Measurements from ENCODE around the gene ALG12. TPM values are rescaled to one million over a fixed set of nuclear protein-coding genes. Genes with fewer than 3 reads are reported as not detected.

ALG12 gene
- total and polyA plus RNA-seq, 9 donors: 3.5 to 19.2 (median 13.7) TPM

GRCh38 chr22:49858827-49859226, 59.4 kb downstream of the ALG12 start:
- no peaks in the 10 kb centered on the region for H3K9me3 ChIP-seq
- no peak for DNase-seq
- TF ChIP-seq CTCF (IDR thresholded peaks at IDR 0.05) (no peak), EP300 (IDR thresholded peaks at IDR 0.05) (no peak), POLR2A (IDR thresholded peaks at IDR 0.05) (no peak)
- 80 to 83% (median 83%) methylated on average over 14 of the region's 14 CpGs for WGBS, 3 donors
- H3K4me3 ChIP-seq: no peak overlapping the region
- no peak overlapping the region for H3K27ac ChIP-seq
- H3K36me3 ChIP-seq: no peaks in the 10 kb centered on the region
- no peaks in the 10 kb centered on the region for H3K27me3 ChIP-seq
- intact Hi-C loops (cut with DNase I): no loop called here
- peaks cover 12% of the 10 kb centered on the region for H3K4me1 ChIP-seq (ENCODE audit: insufficient read depth)

- Histone ChIP-seq H3K9me3 (no peaks in the 10 kb centered on the region), H3K4me1 (ENCODE audit: insufficient read depth) (peaks cover 14% of the 10 kb centered on the region), H3K27ac (no peak overlapping the region), H3K36me3 (no peaks in the 10 kb centered on the region), H3K27me3 (no peaks in the 10 kb centered on the region), H3K4me3 (no peak overlapping the region)
- no peak for DNase-seq
- TF ChIP-seq EP300 (IDR thresholded peaks at IDR 0.05) (no peak), POLR2A (IDR thresholded peaks at IDR 0.05) (no peak), CTCF (IDR thresholded peaks at IDR 0.05) (no peak)
- 64 to 84% (median 79%) methylated on average over 27 to 31 of the region's 31 CpGs for WGBS, 3 donors
- intact Hi-C loops (cut with DNase I): no loop called here
These were observed 61.2 kb downstream of the ALG12 start for GRCh38 chr22:49856766-49857618.

GRCh38 chr22:49856343-49856742, 61.9 kb downstream of the ALG12 start:
- 28 to 69% (median 59%) methylated on average over 15 to 18 of the region's 23 CpGs for WGBS, 3 donors
- no peak for TF ChIP-seq EP300 (IDR thresholded peaks at IDR 0.05)

GRCh38 chr22:49855251-49855911, 62.9 kb downstream of the ALG12 start:
- no peak overlapping the region for H3K27ac ChIP-seq
- WGBS, 3 donors: 42 to 47% (median 46%) methylated on average over 9 of the region's 9 CpGs
- TF ChIP-seq EP300 (IDR thresholded peaks at IDR 0.05) (no peak), CTCF (IDR thresholded peaks at IDR 0.05) (no peak), POLR2A (IDR thresholded peaks at IDR 0.05) (no peak)
- intact Hi-C loops (cut with DNase I): no loop called here
- H3K36me3 ChIP-seq: no peaks in the 10 kb centered on the region
- no peaks in the 10 kb centered on the region for H3K27me3 ChIP-seq
- peaks cover 14% of the 10 kb centered on the region for H3K4me1 ChIP-seq (ENCODE audit: insufficient read depth)
- no peak overlapping the region for H3K4me3 ChIP-seq
- H3K9me3 ChIP-seq: no peaks in the 10 kb centered on the region
- DNase-seq: no peak

More at GRCh38 chr22:49856343-49856742, 61.9 kb downstream of the ALG12 start:
- no peaks in the 10 kb centered on the region for H3K9me3 ChIP-seq
- peaks cover 14% of the 10 kb centered on the region for H3K4me1 ChIP-seq (ENCODE audit: insufficient read depth)
- no peaks in the 10 kb centered on the region for H3K27me3 ChIP-seq
- DNase-seq: peak in 2 of 5 donors; percentile 36 to 52
- no peak overlapping the region for H3K4me3 ChIP-seq
- no peak overlapping the region for H3K27ac ChIP-seq
- intact Hi-C loops (cut with DNase I): no loop called here
- no peaks in the 10 kb centered on the region for H3K36me3 ChIP-seq

Measured in ovary (tissue), 9 donors.